ENCODE measurements around the gene NAALADL2.

NAALADL2 gene

GRCh38 chr3:175094344-175094743 is 235.2 kb downstream of the NAALADL2 start:
- Histone ChIP-seq H3K36me3 (ENCODE audit: insufficient read depth) (no peaks in the 10 kb centered on the region), H3K4me3 (IDR thresholded peaks at IDR 0.05; ENCODE audit: insufficient read depth, low read depth, low read length) (no peak overlapping the region), H3K4me1 (ENCODE audit: low read depth, poor library complexity, severe bottlenecking) (no peaks in the 10 kb centered on the region), H3K9ac (no peak overlapping the region), H3K79me2 (ENCODE audit: insufficient read depth, low read depth) (no peaks in the 10 kb centered on the region), H2AFZ (ENCODE audit: low read depth) (no peak overlapping the region), H3K27ac (no peak overlapping the region), H3K4me2 (no peak overlapping the region), H3K27me3 (ENCODE audit: insufficient read depth, low read depth) (no peaks in the 10 kb centered on the region), H4K20me1 (ENCODE audit: insufficient read depth) (no peaks in the 10 kb centered on the region)
- no peak for TF ChIP-seq CTCF (conservative IDR thresholded peaks at IDR 0.05; ENCODE audit: low read depth, low read length)

GRCh38 chr3:175098644-175099043 is 239.5 kb downstream of the NAALADL2 start:
- no peaks in the 10 kb centered on the region for H3K4me1 ChIP-seq (ENCODE audit: low read depth, poor library complexity, severe bottlenecking)

GRCh38 chr3:175102161-175102560 is 243.0 kb downstream of the NAALADL2 start:
- H3K79me2 ChIP-seq (ENCODE audit: insufficient read depth, low read depth): no peaks in the 10 kb centered on the region
- no peak overlapping the region for H3K4me3 ChIP-seq (IDR thresholded peaks at IDR 0.05; ENCODE audit: insufficient read depth, low read depth, low read length)
- TF ChIP-seq CTCF (conservative IDR thresholded peaks at IDR 0.05; ENCODE audit: low read depth, low read length): no peak
- H3K4me2 ChIP-seq: no peak overlapping the region
- no peak overlapping the region for H3K9ac ChIP-seq
- no peak overlapping the region for H3K27ac ChIP-seq
- no peaks in the 10 kb centered on the region for H4K20me1 ChIP-seq (ENCODE audit: insufficient read depth)
- no peaks in the 10 kb centered on the region for H3K27me3 ChIP-seq (ENCODE audit: insufficient read depth, low read depth)
- H3K4me1 ChIP-seq (ENCODE audit: low read depth, poor library complexity, severe bottlenecking): no peaks in the 10 kb centered on the region
- no peak overlapping the region for H2AFZ ChIP-seq (ENCODE audit: low read depth)
- no peaks in the 10 kb centered on the region for H3K36me3 ChIP-seq (ENCODE audit: insufficient read depth)

More at GRCh38 chr3:175098644-175099043, 239.5 kb downstream of the NAALADL2 start:
- Histone ChIP-seq H3K4me3 (IDR thresholded peaks at IDR 0.05; ENCODE audit: insufficient read depth, low read depth, low read length) (no peak overlapping the region), H4K20me1 (ENCODE audit: insufficient read depth) (no peaks in the 10 kb centered on the region), H3K79me2 (ENCODE audit: insufficient read depth, low read depth) (no peaks in the 10 kb centered on the region), H3K27ac (no peak overlapping the region), H3K9ac (no peak overlapping the region), H3K4me2 (no peak overlapping the region), H3K27me3 (ENCODE audit: insufficient read depth, low read depth) (no peaks in the 10 kb centered on the region), H3K36me3 (ENCODE audit: insufficient read depth) (no peaks in the 10 kb centered on the region), H2AFZ (ENCODE audit: low read depth) (no peak overlapping the region)
- no peak for TF ChIP-seq CTCF (conservative IDR thresholded peaks at IDR 0.05; ENCODE audit: low read depth, low read length)

- no peaks in the 10 kb centered on the region for H3K4me1 ChIP-seq (ENCODE audit: low read depth, poor library complexity, severe bottlenecking)
- no peaks in the 10 kb centered on the region for H3K36me3 ChIP-seq (ENCODE audit: insufficient read depth)
- no peak overlapping the region for H3K27ac ChIP-seq
- no peak for TF ChIP-seq CTCF (conservative IDR thresholded peaks at IDR 0.05; ENCODE audit: low read depth, low read length)
- no peaks in the 10 kb centered on the region for H3K79me2 ChIP-seq (ENCODE audit: insufficient read depth, low read depth)
- no peak overlapping the region for H3K4me2 ChIP-seq
- H3K9ac ChIP-seq: no peak overlapping the region
- no peaks in the 10 kb centered on the region for H3K27me3 ChIP-seq (ENCODE audit: insufficient read depth, low read depth)
- H2AFZ ChIP-seq (ENCODE audit: low read depth): no peak overlapping the region
- H4K20me1 ChIP-seq (ENCODE audit: insufficient read depth): no peaks in the 10 kb centered on the region
- no peak overlapping the region for H3K4me3 ChIP-seq (IDR thresholded peaks at IDR 0.05; ENCODE audit: insufficient read depth, low read depth, low read length)
Measured at GRCh38 chr3:175103298-175103697, 244.2 kb downstream of the NAALADL2 start.
